WERI-Rb-1 (cell line): Measurements from ENCODE around the gene ZNF511.

Source experiments
- DNase-seq: peaks from one replicate; pipeline ENCODE4 v3.0.0-alpha.2; 2020
- H3K27ac ChIP-seq: fragments of 250-450 bp; sonication (Bioruptor Pico); 2 replicates; pipeline ENCODE4 v1.5.1; 2020; ENCODE audit warnings: mild to moderate bottlenecking, moderate library complexity
- H3K27me3 ChIP-seq: fragments of 250-450 bp; sonication (Bioruptor Pico); 2 replicates; pipeline ENCODE4 v1.5.1; 2021; ENCODE audit warnings: mild to moderate bottlenecking, low read depth, moderate library complexity; ENCODE audit not compliant: insufficient read depth, severe bottlenecking
- H3K36me3 ChIP-seq: fragments of 250-450 bp; sonication (Bioruptor Pico); 2 replicates; pipeline ENCODE4 v1.5.1; 2020; ENCODE audit warnings: mild to moderate bottlenecking, moderate library complexity
- H3K4me3 ChIP-seq: 2 replicates; pipeline ENCODE4 v1.5.1; 2011; ENCODE audit warnings: low read depth, mild to moderate bottlenecking, control low read depth, low read length
- H3K9me3 ChIP-seq: fragments of 250-450 bp; sonication (Bioruptor Pico); 2 replicates; pipeline ENCODE4 v1.5.1; 2021; ENCODE audit warnings: mild to moderate bottlenecking, moderate library complexity; ENCODE audit not compliant: severe bottlenecking
- CTCF ChIP-seq: IDR thresholded peaks from 2 replicates; pipeline ENCODE4 v1.5.1; 2011; ENCODE audit warnings: low read depth, mild to moderate bottlenecking, control low read depth, inconsistent platforms, low read length

ZNF511 gene

GRCh38 chr10:133324198-133324792, 15.6 kb downstream of the ZNF511 start:
- Histone ChIP-seq H3K36me3 (no peaks in the 10 kb centered on the region), H3K9me3 (peaks cover 8% of the 10 kb centered on the region), H3K4me3 (peak overlapping the region; percentile 40), H3K27me3 (no peaks in the 10 kb centered on the region), H3K27ac (no peak overlapping the region; the same call in 1 of the 2 replicates)
- DNase-seq = peak; percentile 93
- no peak for TF ChIP-seq CTCF

- peaks cover 8% of the 10 kb centered on the region for H3K9me3 ChIP-seq
- H3K27me3 ChIP-seq = peaks cover 3% of the 10 kb centered on the region
- TF ChIP-seq CTCF = no peak
- H3K36me3 ChIP-seq = no peaks in the 10 kb centered on the region
- peak overlapping the region; percentile 69 for H3K4me3 ChIP-seq
- DNase-seq = no peak
- peak overlapping the region; percentile 36; the same call in 1 of the 2 replicates for H3K27ac ChIP-seq
Observed at GRCh38 chr10:133324857-133325260, 16.1 kb downstream of the ZNF511 start.

GRCh38 chr10:133325440-133326222, 16.9 kb downstream of the ZNF511 start:
- 0 out of 2 replicates have a peak, but pooled peaks have one; percentile 4 for TF ChIP-seq CTCF
- Histone ChIP-seq H3K36me3 (no peaks in the 10 kb centered on the region), H3K27ac (peak overlapping the region; percentile 36; the same call in 1 of the 2 replicates), H3K9me3 (peaks cover 7% of the 10 kb centered on the region), H3K27me3 (peaks cover 3% of the 10 kb centered on the region), H3K4me3 (peak overlapping the region; percentile 69)
- peak; percentile 61 for DNase-seq

- Histone ChIP-seq H3K27ac (no peak overlapping the region), H3K27me3 (peaks cover 3% of the 10 kb centered on the region), H3K4me3 (peak overlapping the region; percentile 69), H3K36me3 (no peaks in the 10 kb centered on the region), H3K9me3 (peaks cover 2% of the 10 kb centered on the region)
- TF ChIP-seq CTCF = no peak
- no peak for DNase-seq
Observed at GRCh38 chr10:133326223-133326551, 17.5 kb downstream of the ZNF511 start.

- H3K27ac ChIP-seq = no peak overlapping the region
- H3K4me3 ChIP-seq = no peak overlapping the region
- H3K27me3 ChIP-seq = peaks cover 7% of the 10 kb centered on the region
- DNase-seq = no peak
- no peaks in the 10 kb centered on the region for H3K9me3 ChIP-seq
- no peaks in the 10 kb centered on the region for H3K36me3 ChIP-seq
- TF ChIP-seq CTCF = no peak
Observed at GRCh38 chr10:133326745-133327650, 18.3 kb downstream of the ZNF511 start.
